ENCODE results near the gene SARS1.
A peak's percentile ranks its signal among the peaks of the same experiment; 100 is the strongest.
"Not testable (repeated sequence)": the region's sequence is repeated elsewhere in the genome, so short reads cannot be mapped to it uniquely, and the experiment has no call there.

SARS1 gene

GRCh38 chr1:109277434-109278204 is 63.9 kb downstream of the SARS1 start:
- peak; percentile 45 for DNase-seq (ENCODE audit: low read depth)

- DNase-seq (ENCODE audit: low read depth): no peak
Observed at GRCh38 chr1:109279615-109280278, 66.0 kb downstream of the SARS1 start.

- DNase-seq (ENCODE audit: low read depth): no peak
Observed at GRCh38 chr1:109280862-109281261, 67.1 kb downstream of the SARS1 start.

GRCh38 chr1:109281680-109282496 is 68.2 kb downstream of the SARS1 start:
- DNase-seq (ENCODE audit: low read depth): peak; percentile 44

- no peak for DNase-seq (ENCODE audit: low read depth)
Observed at GRCh38 chr1:109282497-109282951, 68.8 kb downstream of the SARS1 start.

GRCh38 chr1:109282952-109283747 is 69.4 kb downstream of the SARS1 start, which contains the start of gene PSRC1:
TSS of gene PSRC1 (minus strand) at chr1:109283145.
- DNase-seq (ENCODE audit: low read depth): peak; percentile 96

- no peak for DNase-seq (ENCODE audit: low read depth)
Observed at GRCh38 chr1:109283748-109284600, 70.3 kb downstream of the SARS1 start.

- DNase-seq (ENCODE audit: low read depth): not testable (repeated sequence)
Observed at GRCh38 chr1:109286762-109287161, 73.0 kb downstream of the SARS1 start.

Measured in fibroblast of gingiva (primary cell).